Activated T-helper 9 cell treated with anti-CD3 and anti-CD28 coated beads, Interleukin-2, amount 50 U/mL, for 16 hours (primary cell): ENCODE results near the gene DDX51.

Experiments
- DNase-seq: peaks from one replicate; pipeline ENCODE4 v3.0.0-alpha.2; 2020; ENCODE audit warnings: low read depth

DDX51 gene, protein sequence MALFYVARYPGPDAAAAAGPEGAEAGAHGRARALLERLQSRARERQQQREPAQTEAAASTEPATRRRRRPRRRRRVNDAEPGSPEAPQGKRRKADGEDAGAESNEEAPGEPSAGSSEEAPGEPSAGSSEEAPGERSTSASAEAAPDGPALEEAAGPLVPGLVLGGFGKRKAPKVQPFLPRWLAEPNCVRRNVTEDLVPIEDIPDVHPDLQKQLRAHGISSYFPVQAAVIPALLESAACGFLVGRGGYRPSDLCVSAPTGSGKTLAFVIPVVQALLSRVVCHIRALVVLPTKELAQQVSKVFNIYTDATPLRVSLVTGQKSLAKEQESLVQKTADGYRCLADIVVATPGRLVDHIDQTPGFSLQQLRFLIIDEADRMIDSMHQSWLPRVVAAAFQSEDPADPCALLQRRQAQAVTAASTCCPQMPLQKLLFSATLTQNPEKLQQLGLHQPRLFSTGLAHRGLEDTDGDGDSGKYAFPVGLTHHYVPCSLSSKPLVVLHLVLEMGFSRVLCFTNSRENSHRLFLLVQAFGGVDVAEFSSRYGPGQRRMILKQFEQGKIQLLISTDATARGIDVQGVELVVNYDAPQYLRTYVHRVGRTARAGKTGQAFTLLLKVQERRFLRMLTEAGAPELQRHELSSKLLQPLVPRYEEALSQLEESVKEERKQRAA

DNA sequence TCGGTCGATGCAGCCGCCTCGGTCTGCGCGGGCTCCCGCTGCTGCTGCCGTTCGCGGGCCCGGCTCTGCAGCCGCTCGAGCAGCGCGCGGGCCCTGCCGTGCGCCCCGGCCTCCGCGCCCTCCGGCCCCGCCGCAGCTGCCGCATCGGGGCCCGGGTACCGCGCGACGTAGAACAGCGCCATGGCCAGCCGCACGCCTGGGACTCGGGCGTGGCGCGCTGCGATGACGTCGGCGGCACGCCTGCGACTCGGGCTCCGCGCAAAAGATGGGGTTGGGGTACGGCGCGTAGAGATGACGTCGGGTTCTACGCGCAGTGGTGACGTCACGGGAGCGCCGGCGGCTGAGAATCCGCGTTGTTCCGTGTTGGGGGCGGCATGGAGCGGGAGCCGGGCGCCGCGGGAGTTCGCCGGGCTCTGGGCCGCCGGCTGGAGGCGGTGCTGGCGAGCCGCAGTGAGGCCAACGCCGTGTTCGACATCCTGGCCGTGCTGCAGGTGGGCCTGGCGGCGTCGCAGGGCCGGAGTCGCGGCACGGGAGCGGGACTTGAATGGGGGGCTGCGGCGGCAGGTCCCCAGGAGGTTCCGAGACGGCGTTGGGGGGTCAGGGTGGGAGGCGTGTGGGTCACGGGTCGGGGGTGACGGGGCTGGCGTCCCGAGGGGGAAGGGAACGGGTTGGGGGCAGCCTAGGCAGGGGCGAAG is at the start of gene DDX51, which contains the start of gene NOC4L:
Gene DDX51, minus strand, starts transcription at position 205 of the 695 bp plus-strand sequence. Its CDS starts 23 bp downstream, at position 182.
Gene NOC4L, plus strand, starts transcription at position 343 of the 695 bp plus-strand sequence. Its CDS starts 32 bp downstream, at position 375.
- peak; percentile 95 for DNase-seq

DNA sequence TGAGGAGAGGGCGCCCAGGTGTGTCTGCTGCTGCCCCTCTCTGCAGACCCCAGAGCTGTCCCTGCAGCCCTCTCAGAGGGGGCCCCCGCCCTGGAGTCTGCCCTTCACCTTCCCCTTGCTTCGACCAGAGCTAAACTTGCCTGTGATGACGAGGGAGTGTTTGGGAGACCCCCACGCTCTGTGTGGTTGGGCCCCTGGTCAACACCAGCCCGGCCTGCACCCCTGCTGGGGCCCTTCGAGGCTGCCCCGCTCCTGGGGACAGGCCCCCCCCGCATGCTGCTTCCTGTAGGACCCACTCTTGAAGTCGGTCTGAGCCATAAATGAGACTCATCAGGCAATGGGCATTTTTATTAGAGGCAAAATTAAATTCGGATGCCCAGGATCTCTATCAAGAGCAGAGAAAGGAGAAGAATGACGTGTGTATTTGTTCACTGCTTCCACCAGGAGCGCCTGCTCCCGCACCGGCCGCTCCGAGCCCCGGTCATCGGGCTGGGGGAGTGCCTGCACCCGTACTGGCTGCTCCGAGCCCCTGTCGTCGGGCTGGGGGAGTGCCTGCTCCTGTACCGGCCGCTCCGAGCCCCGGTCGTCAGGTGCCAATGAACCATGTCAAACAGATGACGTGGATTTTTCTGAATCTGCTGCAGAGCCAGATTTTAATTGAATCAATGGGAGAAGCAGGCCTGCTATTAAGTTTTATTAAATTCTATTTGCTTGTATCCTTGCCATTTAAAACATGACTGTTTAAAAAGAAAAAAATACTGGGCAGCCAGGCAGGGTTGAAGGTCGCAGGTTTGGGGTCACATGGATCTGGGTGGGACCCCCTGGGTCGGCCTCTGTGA is 47.8 kb upstream of the DDX51 start:
- no peak for DNase-seq

DNA sequence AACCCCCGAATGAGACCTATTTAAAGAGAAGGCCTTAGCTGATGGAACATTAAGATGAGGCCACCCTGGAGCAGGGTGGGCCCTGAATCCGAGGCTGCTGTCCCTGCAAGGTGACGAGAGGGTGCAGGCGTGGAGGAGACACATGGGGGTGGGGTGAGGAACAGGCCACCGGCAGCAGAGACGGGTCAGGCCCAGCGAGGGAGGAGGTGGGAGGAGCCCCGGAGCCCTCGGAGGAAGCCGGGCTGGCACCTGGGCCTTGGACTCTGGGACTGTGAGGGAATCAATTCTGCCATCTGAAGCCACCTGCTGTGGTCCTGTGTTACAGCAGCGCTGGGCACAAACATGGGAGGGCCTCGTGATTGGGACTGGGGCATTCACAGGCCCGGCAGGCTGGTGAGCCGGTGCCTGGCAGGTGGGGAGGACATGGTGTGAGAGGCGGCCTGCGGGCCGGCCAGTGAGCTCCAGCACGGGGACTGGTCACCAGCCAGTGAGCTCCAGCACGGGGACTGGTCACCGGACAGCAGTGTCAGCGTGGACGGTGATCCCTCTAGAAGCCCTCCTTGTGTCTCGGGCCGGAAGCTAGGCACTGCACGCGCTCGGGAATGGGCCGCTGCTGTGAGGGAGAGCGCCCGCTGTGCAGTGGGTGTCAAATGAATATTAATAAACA is 46.8 kb upstream of the DDX51 start:
- no peak for DNase-seq

DNA sequence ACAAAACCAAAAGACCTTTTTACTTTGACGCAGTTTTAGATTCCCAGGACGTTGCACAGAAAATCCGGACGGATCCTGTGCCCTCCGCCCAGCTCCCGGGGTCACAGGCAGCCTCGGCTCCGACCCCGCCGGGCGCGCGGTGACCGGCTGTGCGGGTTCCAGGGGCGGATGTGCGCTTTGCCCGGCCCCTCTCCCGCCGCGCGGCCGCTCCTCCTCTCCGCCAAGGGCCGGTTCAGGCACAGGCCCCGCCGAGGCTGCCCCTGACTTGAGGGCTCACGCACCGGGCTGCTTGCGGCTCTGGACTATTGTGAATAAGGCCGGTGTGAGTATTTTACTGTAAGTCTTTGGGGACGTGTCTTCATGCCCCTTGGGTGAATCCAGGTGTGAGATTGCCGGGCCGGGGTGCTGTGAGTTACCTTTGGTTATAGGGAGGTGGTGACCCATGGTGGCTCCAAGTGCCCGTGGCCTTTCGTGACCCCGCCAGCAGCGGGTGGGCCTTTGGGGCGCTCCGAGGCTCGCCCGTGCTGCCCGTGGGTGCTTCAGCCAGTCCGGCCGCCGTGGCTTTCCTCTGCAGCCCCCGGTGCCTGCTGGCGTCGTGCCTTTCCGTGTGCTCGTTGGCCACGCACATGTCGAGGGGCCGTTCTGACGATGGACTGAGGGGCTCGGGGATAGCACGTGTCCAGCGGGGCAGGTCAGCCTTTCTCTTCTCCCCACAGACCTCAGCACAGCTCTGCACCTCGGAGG is 46.1 kb upstream of the DDX51 start:
- no peak for DNase-seq

DNA sequence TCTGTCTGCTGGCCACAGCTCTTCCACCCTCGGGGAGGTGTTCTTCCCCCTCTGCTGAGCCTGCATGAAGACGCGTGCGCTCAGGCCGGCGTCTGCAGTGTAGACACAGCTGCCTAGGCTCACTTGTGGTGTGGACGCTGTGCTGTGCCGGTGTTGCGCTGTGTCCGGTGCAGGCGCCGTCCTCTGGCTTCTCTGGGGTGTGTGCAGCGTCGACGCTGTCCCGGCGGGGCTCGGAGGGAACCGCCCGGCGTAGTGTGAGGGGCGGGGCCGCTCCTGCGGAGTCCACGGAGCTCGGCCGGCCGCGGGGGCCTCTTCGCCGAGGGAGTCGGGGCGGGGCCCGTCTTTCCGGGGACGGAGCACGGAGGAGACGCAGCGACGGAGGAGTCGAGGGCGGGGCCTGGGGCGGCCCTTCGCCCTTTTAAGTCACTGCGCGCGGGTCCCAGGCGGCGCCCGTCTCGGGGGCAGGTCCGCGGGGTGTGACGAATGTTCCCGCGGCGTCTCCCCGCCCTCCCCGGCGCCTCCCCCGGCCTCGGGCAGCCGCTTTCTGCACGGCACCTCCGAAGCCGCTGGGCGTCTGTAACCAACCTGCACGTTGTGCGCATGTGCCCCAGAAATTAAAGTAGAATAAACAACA is 45.4 kb upstream of the DDX51 start:
- peak; percentile 92 for DNase-seq

DNA sequence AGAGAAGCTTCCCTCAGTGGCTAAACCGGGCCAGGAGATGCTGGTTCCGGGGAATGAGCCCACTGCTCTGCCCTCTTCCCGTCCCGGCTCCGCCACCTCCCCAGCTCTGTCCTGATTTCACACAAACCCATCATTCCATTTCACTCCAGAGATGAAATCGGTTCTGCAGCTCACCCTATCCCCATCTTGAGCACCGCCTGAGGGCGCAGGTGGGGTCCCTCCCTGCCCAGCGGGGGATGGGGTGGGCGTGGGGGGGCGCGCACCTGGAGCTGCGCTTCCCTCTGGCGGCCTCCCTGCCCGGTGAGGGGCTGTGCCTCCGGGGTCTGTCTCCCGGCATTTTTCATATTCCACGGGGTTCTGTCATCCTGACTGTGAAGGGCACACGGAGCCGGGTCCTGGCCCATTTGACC is 44.8 kb upstream of the DDX51 start:
- no peak for DNase-seq

DNA sequence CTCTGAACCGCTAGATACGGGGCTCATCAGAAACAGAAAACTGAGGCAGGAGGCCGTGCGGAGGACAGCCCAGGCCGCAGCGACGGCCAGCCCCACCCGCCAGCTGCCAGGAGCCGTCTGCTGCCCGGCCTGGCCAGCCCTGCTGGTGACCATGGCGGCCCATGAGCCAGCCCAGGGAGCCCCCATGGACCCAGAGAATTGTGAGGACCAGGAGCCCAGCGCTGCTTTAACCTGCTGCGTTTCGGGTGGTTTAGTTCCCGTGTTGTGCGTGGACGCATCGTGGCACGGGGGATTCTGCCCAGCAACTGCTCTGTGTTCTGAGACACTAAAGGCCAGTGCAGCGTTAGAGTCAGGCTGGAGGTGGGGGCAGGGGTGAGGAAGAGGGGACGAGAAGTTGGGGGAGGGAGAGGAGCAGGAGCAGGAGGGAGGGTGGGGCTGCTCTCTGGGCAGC is 44.4 kb upstream of the DDX51 start:
- DNase-seq, result no peak

DNA sequence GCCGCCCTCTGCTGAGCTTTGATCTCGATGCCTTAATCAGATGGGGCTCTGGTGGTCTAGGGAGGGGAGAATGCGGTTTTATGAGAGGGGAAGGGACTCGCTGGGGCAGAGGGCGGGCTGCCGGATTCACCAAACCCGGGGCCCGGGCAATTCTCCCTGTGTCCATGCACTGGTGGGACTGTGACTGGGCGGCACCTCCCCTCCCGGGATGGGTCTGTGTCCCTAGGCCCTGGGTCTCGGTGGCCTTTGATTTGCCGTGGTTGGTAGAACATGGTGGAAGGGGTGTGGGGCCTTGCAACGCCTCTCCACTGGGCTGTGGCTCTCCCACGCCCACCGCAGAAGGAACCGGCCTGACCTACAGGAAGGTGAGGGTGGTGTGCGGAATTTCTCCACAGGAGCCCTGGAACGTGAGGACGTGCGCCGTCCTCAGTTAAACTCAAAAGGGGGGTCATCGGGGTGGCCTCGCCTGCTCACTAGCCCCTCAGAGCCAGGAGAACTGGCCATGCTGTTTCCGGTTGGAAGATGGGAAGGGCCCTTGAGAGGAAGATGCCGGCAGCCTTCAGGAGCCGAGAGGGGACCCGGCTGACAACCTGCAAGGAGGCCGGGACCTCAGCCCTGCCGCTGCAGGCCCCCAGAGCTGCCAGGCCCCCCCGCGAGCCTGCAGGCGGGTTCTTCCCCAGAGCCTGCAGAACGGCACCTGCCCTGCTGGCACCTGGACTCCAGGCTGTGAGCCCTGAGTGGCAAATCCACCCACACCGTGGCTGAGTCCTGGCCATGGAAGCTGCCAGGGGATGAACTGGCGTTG is 43.7 kb upstream of the DDX51 start:
- no peak for DNase-seq

DNA sequence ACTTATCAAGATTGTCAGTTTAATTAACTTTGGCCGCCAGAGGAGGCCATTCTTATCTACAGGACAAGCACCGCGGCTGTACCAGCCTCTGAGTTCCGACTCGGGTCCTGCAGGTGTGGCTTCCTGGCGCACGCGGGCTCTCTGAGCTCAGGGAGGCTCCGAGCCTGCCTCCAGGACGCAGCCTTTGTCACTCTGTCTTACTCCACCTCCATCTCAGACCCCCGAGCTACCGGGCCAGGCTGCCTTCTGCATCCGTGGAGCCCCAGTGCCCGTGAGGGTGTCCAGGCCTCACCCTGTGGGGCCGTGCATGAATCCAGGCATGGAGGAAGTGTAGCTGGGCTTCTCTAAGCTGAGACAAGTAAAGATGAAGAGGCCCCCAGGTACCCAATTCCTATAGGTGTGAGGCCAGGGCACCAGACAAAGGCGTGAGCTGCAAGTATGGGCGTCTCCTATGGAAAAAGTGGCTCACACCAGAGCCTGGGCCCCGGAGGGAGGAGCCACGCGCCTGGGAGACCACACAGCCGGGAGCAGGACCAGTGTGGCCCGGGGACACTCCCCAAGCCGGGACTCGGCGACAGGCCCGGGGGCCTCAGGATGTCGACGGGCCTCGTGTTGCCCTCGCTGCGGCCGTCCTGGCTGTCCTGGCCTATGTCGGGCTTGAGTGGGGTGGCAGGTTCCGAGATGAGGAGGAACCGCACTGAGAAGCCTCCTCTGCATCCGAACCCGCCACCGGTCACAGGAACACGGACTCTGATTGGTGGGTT is 42.9 kb upstream of the DDX51 start:
- DNase-seq, result no peak

DNA sequence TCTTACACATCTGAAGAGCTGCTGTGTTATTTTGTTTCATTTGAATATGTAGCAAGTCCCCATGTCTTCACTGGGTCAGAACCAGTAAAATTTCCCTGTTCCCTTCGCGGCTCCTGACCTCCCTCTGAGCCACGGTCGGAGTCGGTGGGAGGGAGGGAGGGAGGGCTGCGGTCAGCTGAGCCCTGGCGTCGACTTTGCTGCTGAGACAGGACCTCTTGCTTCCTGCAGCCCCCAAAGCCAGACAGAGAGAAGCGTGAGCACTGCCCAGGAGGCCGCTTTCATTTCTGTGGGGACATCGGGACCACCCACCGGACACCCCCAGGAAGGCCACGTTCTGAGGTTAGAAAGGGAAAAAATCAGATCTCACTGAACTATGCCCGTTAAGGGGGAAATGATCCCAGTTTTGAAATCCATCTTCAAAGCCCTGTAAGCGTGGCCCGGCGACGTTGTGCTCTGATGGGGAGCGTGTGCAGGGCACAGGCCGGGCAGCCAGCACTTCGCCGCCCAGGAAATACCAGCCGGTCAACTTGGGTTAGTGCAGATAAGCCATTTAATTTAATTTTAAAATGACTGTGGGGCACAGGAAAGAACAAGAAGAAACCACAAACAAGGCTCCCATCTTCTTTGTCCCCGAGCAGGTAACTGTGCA is 42.2 kb upstream of the DDX51 start:
- DNase-seq, result no peak

DNA sequence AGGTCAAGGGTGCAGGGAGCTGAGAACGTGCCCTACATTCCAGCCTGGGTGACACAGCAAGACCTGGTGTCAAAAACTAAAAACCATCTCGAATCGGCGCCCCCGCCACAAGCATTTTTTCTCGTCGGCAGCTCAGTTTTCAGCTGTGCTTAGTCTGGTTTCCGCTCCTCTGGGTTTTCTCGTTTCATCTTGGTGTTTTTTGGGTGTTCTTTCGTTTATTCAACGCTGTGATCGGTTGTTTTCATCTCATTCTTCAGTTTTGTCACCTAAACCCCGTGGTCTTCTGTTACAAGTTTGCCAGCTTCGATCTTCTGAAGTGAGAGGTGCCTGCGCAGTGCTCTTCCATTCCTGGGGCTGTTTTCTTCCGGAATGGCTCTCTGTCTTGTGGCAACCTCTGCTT is 41.6 kb upstream of the DDX51 start:
- DNase-seq, result no peak

DNA sequence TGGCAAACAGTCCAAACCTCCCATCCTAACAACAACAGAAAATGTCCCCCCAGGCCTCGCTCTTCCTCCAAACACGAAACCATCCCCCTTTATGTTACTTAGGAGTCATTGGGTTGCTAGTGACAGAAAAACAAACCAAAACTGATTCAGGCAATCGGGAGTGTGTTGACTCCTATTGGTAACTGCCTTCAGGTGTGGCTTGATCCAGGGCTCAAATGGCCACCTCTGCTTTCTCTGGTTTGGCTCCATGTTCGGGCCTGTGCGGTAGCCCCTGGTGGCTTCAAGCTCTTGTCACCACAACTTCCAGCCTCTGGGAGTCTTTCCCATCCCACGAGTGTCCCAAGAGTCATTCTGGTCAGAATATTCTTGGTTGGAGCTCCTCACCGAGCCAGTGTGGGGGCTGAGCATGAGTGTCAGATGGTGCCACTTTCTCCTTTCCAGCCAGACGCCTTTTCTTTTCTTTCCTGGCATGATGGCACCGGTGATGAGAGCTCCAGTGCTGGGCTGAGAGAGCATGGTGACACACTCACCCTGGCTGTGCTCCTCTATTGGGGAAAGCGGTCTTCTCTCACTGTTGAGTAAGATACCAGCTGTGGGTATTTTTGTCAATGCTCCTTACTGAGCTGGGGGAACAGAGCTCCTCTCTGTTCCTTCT is 38.7 kb upstream of the DDX51 start:
- no peak for DNase-seq

DNA sequence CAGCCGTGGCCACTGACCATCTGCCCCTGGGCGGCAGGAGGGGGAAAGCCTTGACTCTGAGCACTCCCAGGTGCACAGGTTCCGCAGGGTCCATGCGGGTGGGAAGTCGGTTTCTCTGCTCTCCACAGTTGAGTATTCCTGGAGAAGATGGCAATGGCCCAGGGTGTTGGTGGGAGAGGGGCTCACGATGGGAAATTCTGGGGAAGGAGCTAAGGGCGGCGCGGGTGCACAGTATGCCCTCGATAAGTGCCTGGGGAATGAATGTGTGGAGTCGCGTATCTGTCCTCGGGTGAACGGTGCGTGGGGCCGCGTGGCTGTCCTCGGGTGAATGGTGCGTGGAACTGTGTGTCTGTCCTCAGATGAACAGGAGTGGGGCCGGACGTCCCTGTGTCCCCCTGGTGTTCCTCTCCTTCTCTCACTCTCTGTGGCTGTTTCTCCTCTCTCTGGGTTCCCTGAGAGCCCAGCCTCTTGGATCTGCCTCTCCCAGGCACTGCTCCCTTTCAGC is 38.1 kb upstream of the DDX51 start:
- DNase-seq, result no peak

DNA sequence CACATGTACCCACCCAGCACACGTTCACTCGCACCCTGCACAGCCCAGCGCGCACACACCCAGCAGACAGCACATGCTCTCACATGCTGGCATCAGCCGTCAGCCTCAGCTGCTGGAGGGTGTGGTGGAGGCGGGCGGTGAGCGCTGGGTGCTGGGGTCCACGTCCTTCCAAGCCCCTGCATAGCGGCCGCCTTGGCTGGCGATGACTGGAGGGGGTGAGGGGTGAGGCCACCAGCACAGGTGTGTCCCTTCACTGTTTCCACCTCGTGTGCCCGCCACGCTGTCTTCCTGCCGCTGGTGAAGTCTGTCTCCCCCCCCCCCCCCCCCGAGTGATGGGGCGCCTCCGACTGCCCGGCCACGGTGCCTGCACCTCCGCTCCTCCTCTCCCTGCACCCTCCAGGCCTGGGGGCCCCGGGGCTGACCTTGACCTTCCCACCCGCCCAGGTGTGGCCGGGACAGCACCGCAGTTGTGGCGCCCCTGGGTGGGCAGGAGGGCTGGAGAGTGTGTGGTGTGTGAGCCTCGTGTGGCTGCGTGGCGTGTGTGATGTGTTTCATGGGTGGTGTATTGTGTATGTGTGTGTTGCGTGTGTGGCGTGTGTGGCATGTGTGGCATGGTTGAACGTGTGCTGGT is 37.6 kb upstream of the DDX51 start:
- no peak for DNase-seq

DNA sequence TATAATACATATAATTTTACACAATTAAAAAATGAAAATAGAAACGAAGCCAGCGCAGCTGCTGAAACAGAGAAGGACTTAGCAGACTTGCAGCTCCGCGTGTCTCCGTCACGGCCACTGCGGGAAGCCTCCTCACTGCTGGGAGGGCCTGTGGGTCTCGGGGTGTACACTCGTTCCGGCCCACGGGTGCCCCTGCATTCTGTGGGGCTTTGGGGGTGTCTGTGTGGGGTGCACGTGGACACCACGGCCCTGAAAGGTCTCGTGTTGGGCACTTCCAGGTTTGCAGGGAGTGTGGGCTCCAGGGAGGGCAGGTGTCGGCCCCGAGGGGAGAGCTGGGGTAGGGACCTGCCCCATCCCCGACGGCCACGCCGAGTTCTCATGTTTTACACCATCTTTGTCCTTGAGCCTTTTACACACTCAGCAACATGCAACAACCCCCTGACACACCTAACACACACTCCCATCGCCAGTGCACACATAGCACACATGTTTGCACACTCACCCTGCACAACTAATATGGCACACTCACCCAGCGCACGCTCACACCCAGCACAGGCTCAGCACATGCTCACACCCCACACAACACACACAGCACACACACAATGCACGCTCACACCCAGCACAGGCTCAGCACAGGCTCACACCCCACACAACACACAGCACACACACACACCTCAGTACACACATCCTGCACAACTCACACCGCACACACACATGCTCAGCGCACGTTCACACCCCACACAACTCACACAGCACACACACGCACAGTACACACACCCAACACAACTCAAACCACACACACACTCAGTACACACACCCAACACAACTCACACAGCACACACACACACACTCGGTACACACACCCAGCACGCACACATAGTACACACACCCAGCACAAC is 36.8 kb upstream of the DDX51 start:
- DNase-seq, result no peak
